ENCODE data around the gene INAVA. TPM values are rescaled to one million over a fixed set of nuclear protein-coding genes. Genes with fewer than 3 reads are reported as not detected.
"Not testable (repeated sequence)": the region's sequence is repeated elsewhere in the genome, so short reads cannot be mapped to it uniquely, and the experiment has no call there.

INAVA gene
- total RNA-seq, 2 donors from 2014 or later: not detected

GRCh38 chr1:200922406-200922805, 27.7 kb downstream of the INAVA start:
- H3K27me3 ChIP-seq: no peaks in the 10 kb centered on the region
- H3K4me3 ChIP-seq: no peak overlapping the region
- TF ChIP-seq, protein P1, sequence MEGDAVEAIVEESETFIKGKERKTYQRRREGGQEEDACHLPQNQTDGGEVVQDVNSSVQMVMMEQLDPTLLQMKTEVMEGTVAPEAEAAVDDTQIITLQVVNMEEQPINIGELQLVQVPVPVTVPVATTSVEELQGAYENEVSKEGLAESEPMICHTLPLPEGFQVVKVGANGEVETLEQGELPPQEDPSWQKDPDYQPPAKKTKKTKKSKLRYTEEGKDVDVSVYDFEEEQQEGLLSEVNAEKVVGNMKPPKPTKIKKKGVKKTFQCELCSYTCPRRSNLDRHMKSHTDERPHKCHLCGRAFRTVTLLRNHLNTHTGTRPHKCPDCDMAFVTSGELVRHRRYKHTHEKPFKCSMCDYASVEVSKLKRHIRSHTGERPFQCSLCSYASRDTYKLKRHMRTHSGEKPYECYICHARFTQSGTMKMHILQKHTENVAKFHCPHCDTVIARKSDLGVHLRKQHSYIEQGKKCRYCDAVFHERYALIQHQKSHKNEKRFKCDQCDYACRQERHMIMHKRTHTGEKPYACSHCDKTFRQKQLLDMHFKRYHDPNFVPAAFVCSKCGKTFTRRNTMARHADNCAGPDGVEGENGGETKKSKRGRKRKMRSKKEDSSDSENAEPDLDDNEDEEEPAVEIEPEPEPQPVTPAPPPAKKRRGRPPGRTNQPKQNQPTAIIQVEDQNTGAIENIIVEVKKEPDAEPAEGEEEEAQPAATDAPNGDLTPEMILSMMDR (IDR thresholded peaks at IDR 0.05): no peak
- no peaks in the 10 kb centered on the region for H3K4me1 ChIP-seq
- no peak for DNase-seq (ENCODE audit: low spot score)
- no peaks in the 10 kb centered on the region for H3K9me3 ChIP-seq
- H3K27ac ChIP-seq: no peak overlapping the region
- no peaks in the 10 kb centered on the region for H3K36me3 ChIP-seq

DNA sequence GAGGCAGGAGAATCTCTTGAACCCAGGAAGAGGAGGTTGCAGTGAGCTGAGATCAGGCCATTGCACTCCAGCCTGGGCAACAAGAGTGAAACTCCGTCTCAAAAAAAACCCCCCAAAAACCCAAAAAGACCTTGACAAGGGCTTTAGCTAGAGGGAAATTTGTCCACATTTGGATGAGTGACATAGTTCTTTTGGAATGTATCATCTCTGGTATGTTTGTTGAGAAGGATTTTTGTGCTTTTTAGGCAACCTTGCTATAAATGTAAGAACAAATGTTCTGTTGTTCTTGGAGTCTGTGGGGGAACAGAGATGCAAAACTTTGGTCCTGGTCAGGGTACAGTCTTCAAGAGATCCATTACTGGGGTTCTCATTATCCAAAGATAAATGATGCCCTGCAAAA, 28.9 kb downstream of the INAVA start:
- no peak for DNase-seq (ENCODE audit: low spot score)
- Histone ChIP-seq H3K9me3 (no peaks in the 10 kb centered on the region), H3K36me3 (no peaks in the 10 kb centered on the region), H3K4me3 (no peak overlapping the region), H3K27me3 (no peaks in the 10 kb centered on the region), H3K27ac (no peak overlapping the region), H3K4me1 (no peaks in the 10 kb centered on the region)
- TF ChIP-seq, protein P1 (IDR thresholded peaks at IDR 0.05): no peak

GRCh38 chr1:200925831-200926230, 31.1 kb downstream of the INAVA start:
- TF ChIP-seq, protein P1 (IDR thresholded peaks at IDR 0.05): no peak
- Histone ChIP-seq H3K9me3 (no peaks in the 10 kb centered on the region), H3K4me3 (no peak overlapping the region), H3K27me3 (no peaks in the 10 kb centered on the region), H3K4me1 (no peaks in the 10 kb centered on the region), H3K27ac (no peak overlapping the region), H3K36me3 (no peaks in the 10 kb centered on the region)
- DNase-seq (ENCODE audit: low spot score): no peak

- TF ChIP-seq, protein P1 (IDR thresholded peaks at IDR 0.05): no peak
- Histone ChIP-seq H3K27me3 (no peaks in the 10 kb centered on the region), H3K36me3 (no peaks in the 10 kb centered on the region), H3K9me3 (no peaks in the 10 kb centered on the region), H3K27ac (no peak overlapping the region), H3K4me3 (no peak overlapping the region), H3K4me1 (no peaks in the 10 kb centered on the region)
- DNase-seq (ENCODE audit: low spot score): no peak
Observed at GRCh38 chr1:200929530-200930278, 35.0 kb downstream of the INAVA start.

GRCh38 chr1:200930285-200930684, 35.6 kb downstream of the INAVA start:
- H3K4me3 ChIP-seq; H3K36me3 ChIP-seq; H3K9me3 ChIP-seq; DNase-seq (ENCODE audit: low spot score); H3K4me1 ChIP-seq; H3K27me3 ChIP-seq; H3K27ac ChIP-seq: not testable (repeated sequence)

DNA sequence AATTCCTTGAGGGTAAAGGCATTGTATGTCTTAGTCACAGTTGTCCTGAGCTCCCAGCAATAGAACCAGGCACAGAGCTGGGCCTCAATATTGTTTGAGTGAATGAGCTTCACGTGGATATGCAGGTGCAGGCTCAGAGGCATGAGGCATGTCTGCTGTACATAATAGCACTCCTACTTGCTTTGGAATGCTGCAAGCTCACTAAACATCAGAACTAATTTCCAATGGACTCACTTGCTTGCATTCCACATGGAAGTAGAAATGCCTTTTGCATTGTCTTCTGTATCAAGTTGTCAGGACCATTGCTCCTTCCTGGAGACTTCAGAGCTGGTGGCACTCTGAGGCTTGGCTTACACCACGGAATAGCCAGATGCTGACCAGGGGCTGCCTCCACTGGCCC, 37.1 kb downstream of the INAVA start:
- no peaks in the 10 kb centered on the region for H3K36me3 ChIP-seq

More for the DNA sequence above, 37.1 kb downstream of the INAVA start:
- DNase-seq (ENCODE audit: low spot score): no peak
- TF ChIP-seq, protein P1 (IDR thresholded peaks at IDR 0.05): no peak
- H3K9me3 ChIP-seq: no peaks in the 10 kb centered on the region
- H3K27ac ChIP-seq: no peak overlapping the region
- H3K4me3 ChIP-seq: no peak overlapping the region
- H3K27me3 ChIP-seq: no peaks in the 10 kb centered on the region
- H3K4me1 ChIP-seq: no peaks in the 10 kb centered on the region

All from right atrium auricular region (tissue), 2 donors.